ENCODE data around the gene NMT2. TPM values are rescaled to one million over a fixed set of nuclear protein-coding genes. Genes with fewer than 3 reads are reported as not detected.

Gene NMT2
- total and polyA plus RNA-seq, 4 donors, result 9.6 to 19.1 (median 17.0) TPM

DNA sequence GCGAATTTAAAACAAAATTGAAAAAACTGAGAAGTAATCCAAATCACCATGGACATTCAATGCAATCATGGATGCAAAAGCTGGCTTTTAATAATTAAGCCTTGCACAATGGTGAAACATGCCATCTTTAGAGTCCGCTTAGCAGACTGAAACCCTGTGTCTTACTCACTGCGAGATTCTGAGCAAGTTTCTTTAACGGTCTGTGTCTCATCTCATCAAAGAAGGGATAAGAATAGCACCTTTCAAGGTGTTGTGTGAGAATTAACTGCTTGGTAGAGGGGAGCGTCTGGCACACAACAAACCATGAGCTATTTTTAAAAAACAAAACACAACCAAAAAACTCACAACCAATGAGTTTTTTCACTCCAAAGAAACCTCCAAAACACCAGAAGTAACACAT lies 101.3 kb downstream of the NMT2 start:
- no peaks in the 10 kb centered on the region for H3K4me1 ChIP-seq (ENCODE audit: control insufficient read depth in 4 of 4, insufficient read depth in 4 of 4, low read length in 3 of 4)
- no peak for DNase-seq (ENCODE audit: low spot score)
- no peak overlapping the region for H3K9ac ChIP-seq (ENCODE audit: low read depth in 1 of 2, low read length in 2 of 2)
- H3K4me3 ChIP-seq (ENCODE audit: low read depth in 1 of 3, low read length in 3 of 3), result no peak overlapping the region
- TF ChIP-seq, protein P1, sequence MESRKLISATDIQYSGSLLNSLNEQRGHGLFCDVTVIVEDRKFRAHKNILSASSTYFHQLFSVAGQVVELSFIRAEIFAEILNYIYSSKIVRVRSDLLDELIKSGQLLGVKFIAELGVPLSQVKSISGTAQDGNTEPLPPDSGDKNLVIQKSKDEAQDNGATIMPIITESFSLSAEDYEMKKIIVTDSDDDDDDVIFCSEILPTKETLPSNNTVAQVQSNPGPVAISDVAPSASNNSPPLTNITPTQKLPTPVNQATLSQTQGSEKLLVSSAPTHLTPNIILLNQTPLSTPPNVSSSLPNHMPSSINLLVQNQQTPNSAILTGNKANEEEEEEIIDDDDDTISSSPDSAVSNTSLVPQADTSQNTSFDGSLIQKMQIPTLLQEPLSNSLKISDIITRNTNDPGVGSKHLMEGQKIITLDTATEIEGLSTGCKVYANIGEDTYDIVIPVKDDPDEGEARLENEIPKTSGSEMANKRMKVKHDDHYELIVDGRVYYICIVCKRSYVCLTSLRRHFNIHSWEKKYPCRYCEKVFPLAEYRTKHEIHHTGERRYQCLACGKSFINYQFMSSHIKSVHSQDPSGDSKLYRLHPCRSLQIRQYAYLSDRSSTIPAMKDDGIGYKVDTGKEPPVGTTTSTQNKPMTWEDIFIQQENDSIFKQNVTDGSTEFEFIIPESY (IDR thresholded peaks at IDR 0.05), result no peak
- no peak for TF ChIP-seq HNF4A (conservative IDR thresholded peaks at IDR 0.05)
- TF ChIP-seq, protein P2, sequence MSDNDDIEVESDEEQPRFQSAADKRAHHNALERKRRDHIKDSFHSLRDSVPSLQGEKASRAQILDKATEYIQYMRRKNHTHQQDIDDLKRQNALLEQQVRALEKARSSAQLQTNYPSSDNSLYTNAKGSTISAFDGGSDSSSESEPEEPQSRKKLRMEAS (IDR thresholded peaks at IDR 0.05), result no peak
- TF ChIP-seq JUND (IDR thresholded peaks at IDR 0.05), result no peak
- TF ChIP-seq RXRA (IDR thresholded peaks at IDR 0.05), result no peak
- TF ChIP-seq, protein P3, sequence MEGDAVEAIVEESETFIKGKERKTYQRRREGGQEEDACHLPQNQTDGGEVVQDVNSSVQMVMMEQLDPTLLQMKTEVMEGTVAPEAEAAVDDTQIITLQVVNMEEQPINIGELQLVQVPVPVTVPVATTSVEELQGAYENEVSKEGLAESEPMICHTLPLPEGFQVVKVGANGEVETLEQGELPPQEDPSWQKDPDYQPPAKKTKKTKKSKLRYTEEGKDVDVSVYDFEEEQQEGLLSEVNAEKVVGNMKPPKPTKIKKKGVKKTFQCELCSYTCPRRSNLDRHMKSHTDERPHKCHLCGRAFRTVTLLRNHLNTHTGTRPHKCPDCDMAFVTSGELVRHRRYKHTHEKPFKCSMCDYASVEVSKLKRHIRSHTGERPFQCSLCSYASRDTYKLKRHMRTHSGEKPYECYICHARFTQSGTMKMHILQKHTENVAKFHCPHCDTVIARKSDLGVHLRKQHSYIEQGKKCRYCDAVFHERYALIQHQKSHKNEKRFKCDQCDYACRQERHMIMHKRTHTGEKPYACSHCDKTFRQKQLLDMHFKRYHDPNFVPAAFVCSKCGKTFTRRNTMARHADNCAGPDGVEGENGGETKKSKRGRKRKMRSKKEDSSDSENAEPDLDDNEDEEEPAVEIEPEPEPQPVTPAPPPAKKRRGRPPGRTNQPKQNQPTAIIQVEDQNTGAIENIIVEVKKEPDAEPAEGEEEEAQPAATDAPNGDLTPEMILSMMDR (IDR thresholded peaks at IDR 0.05; ENCODE audit: low read depth, low read length, missing input control), result no peak
- TF ChIP-seq YY1 (IDR thresholded peaks at IDR 0.05), result no peak
- TF ChIP-seq FOXA1 (IDR thresholded peaks at IDR 0.05), result no peak
- no peak for TF ChIP-seq GABPA (IDR thresholded peaks at IDR 0.05 in 1 of 2, conservative IDR thresholded peaks at IDR 0.05 in 1 of 2)
- no peak for TF ChIP-seq FOXA2 (IDR thresholded peaks at IDR 0.05)
- no peak for TF ChIP-seq EGR1 (IDR thresholded peaks at IDR 0.05; ENCODE audit: low read depth in 2 of 2)
- TF ChIP-seq RAD21 (IDR thresholded peaks at IDR 0.05), result no peak
- no peak for TF ChIP-seq TAF1 (conservative IDR thresholded peaks at IDR 0.05)
- TF ChIP-seq, protein P4, sequence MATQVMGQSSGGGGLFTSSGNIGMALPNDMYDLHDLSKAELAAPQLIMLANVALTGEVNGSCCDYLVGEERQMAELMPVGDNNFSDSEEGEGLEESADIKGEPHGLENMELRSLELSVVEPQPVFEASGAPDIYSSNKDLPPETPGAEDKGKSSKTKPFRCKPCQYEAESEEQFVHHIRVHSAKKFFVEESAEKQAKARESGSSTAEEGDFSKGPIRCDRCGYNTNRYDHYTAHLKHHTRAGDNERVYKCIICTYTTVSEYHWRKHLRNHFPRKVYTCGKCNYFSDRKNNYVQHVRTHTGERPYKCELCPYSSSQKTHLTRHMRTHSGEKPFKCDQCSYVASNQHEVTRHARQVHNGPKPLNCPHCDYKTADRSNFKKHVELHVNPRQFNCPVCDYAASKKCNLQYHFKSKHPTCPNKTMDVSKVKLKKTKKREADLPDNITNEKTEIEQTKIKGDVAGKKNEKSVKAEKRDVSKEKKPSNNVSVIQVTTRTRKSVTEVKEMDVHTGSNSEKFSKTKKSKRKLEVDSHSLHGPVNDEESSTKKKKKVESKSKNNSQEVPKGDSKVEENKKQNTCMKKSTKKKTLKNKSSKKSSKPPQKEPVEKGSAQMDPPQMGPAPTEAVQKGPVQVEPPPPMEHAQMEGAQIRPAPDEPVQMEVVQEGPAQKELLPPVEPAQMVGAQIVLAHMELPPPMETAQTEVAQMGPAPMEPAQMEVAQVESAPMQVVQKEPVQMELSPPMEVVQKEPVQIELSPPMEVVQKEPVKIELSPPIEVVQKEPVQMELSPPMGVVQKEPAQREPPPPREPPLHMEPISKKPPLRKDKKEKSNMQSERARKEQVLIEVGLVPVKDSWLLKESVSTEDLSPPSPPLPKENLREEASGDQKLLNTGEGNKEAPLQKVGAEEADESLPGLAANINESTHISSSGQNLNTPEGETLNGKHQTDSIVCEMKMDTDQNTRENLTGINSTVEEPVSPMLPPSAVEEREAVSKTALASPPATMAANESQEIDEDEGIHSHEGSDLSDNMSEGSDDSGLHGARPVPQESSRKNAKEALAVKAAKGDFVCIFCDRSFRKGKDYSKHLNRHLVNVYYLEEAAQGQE (IDR thresholded peaks at IDR 0.05), result no peak
- TF ChIP-seq, protein P5, sequence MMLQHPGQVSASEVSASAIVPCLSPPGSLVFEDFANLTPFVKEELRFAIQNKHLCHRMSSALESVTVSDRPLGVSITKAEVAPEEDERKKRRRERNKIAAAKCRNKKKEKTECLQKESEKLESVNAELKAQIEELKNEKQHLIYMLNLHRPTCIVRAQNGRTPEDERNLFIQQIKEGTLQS (IDR thresholded peaks at IDR 0.05), result no peak
- TF ChIP-seq SP1 (IDR thresholded peaks at IDR 0.05), result no peak
- no peak for TF ChIP-seq NR2F2 (IDR thresholded peaks at IDR 0.05)
- TF ChIP-seq HNF4G (IDR thresholded peaks at IDR 0.05), result no peak
- H3K36me3 ChIP-seq (ENCODE audit: control insufficient read depth in 4 of 4, insufficient read depth in 3 of 4, low read depth in 1 of 4, low read length in 3 of 4), result no peaks in the 10 kb centered on the region
- no peaks in the 10 kb centered on the region for H3K27me3 ChIP-seq (ENCODE audit: control insufficient read depth in 4 of 4, insufficient read depth in 4 of 4, low read length in 3 of 4)
- H3K27ac ChIP-seq (ENCODE audit: low read depth in 1 of 2, low read length in 2 of 2), result no peak overlapping the region
- H3K9me3 ChIP-seq (ENCODE audit: control insufficient read depth in 4 of 4, low read length in 3 of 4), result peaks cover 0 to 3% (median 0%) of the 10 kb centered on the region in 4 donors
- 82% methylated on average over 5 of the region's 5 CpGs for WGBS
